Epithelial cell of proximal tubule (primary cell): ENCODE measurements around the gene FNDC10. TPM values are rescaled to one million over a fixed set of nuclear protein-coding genes. Genes with fewer than 3 reads are reported as not detected.

ENCODE experiments used
- DNase-seq: peaks from one replicate; pipeline ENCODE4 v3.0.0-alpha.2; 2011; ENCODE audit warnings: low read depth
- H3K4me3 ChIP-seq: 2 replicates; pipeline ENCODE4 v1.5.1; 2011; ENCODE audit warnings: low read depth, mild to moderate bottlenecking, low read length
- total RNA-seq: library from RNA; depleted of rRNA; stranded (reverse); fragments of >200 nt; gene quantifications from 2 replicates; pipeline ENCODE4 v1.2.3, GENCODE V29; 2015
- TF ChIP-seq, protein P1 (sequence below): conservative IDR thresholded peaks from 2 replicates; pipeline ENCODE4 v1.5.1; 2012; ENCODE audit warnings: low read depth, mild to moderate bottlenecking, low read length

FNDC10 gene
- total RNA-seq, 1 donor from 2014 or later, result 6.1 TPM

GRCh38 chr1:1609822-1610485 is 10.0 kb upstream of the FNDC10 start:
- H3K4me3 ChIP-seq, result no peak overlapping the region
- DNase-seq, result no peak
- TF ChIP-seq, protein P1, sequence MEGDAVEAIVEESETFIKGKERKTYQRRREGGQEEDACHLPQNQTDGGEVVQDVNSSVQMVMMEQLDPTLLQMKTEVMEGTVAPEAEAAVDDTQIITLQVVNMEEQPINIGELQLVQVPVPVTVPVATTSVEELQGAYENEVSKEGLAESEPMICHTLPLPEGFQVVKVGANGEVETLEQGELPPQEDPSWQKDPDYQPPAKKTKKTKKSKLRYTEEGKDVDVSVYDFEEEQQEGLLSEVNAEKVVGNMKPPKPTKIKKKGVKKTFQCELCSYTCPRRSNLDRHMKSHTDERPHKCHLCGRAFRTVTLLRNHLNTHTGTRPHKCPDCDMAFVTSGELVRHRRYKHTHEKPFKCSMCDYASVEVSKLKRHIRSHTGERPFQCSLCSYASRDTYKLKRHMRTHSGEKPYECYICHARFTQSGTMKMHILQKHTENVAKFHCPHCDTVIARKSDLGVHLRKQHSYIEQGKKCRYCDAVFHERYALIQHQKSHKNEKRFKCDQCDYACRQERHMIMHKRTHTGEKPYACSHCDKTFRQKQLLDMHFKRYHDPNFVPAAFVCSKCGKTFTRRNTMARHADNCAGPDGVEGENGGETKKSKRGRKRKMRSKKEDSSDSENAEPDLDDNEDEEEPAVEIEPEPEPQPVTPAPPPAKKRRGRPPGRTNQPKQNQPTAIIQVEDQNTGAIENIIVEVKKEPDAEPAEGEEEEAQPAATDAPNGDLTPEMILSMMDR, result no peak

GRCh38 chr1:1606232-1606631 is 6.3 kb upstream of the FNDC10 start:
- no peak for DNase-seq
- no peak overlapping the region for H3K4me3 ChIP-seq
- TF ChIP-seq, protein P1, result no peak

DNA sequence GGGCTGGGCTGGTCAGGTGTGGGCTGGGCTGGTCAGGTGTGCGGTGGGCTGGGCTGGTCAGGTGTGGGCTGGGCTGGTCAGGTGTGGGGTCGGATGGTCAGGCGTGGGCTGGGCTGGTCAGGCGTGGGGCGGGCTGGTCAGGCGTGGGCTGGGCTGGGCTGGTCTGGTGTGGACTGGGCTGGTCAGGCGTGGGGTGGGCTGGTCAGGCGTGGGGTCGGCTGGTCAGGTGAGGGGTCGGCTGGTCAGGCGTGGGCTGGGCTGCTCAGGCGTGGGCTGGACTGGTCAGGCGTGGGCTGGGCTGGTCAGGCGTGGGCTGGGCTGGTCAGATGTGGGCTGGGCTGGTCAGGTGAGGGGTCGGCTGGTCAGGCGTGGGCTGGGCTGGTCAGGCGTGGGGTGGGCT is 5.8 kb upstream of the FNDC10 start:
- no peak for DNase-seq
- H3K4me3 ChIP-seq, result no peak overlapping the region
- TF ChIP-seq, protein P1, result no peak

GRCh38 chr1:1605034-1605591 is 5.2 kb upstream of the FNDC10 start:
- TF ChIP-seq, protein P1, result no peak
- H3K4me3 ChIP-seq, result no peak overlapping the region
- DNase-seq, result no peak

DNA sequence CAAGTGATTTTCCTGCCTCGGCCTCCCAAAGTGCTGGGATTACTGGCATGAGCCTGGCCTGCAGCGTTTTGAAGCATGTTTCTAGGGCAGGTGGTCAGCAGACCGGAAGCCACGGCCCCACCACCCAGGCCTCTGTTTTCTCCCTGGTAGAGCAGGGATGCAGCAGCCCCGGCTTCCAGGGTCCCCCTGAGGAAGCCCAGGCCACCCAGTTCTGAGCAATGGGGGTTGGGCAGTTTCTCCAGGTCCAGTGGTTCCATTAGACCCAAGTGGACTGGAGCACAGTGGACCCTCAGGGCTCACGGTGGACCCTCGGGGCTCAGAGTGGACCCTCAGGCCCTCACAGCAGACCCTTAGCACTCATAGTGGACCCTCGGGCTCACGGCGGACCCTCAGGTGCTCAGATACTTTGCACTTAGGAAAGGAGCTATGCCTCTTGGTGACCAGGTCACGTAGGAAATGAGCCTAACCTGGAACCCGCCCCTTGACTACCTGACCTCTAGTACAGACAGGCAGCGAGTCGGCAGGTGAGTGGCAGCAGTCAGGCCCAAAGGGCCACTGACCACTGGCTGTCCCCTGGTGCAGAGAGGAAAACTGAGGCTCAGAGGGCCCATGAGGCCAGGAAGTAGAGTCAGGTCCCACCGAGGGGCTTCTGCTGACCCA is 4.6 kb upstream of the FNDC10 start:
- TF ChIP-seq, protein P1, result no peak
- no peak for DNase-seq
- no peak overlapping the region for H3K4me3 ChIP-seq

GRCh38 chr1:1603671-1604373 is 3.9 kb upstream of the FNDC10 start:
- DNase-seq, result no peak
- no peak overlapping the region for H3K4me3 ChIP-seq
- TF ChIP-seq, protein P1, result no peak
